K562 (cell line): ENCODE measurements around the gene HSPA4L. TPM values are rescaled to one million over a fixed set of nuclear protein-coding genes. Genes with fewer than 3 reads are reported as not detected.

Experiments
- ARNT ChIP-seq, 2 experiments: fragments of 450-650 bp; IDR thresholded peaks; 2 replicates each; pipeline ENCODE4 v1.6.1; 2016; ENCODE audit warnings: mild to moderate bottlenecking in 1 of 2
- CBX1 ChIP-seq: sonication (generic); IDR thresholded peaks from 2 replicates; pipeline ENCODE4 v1.6.1; 2016; ENCODE audit warnings: antibody characterized with exemption, low read depth, mild to moderate bottlenecking
- CC2D1A ChIP-seq: fragments of 450-650 bp; IDR thresholded peaks from 2 replicates; pipeline ENCODE4 v1.6.1; 2017; ENCODE audit warnings: mild to moderate bottlenecking
- E2F8 ChIP-seq: fragments of 450-650 bp; IDR thresholded peaks from 2 replicates; pipeline ENCODE4 v1.7.1; 2018; ENCODE audit warnings: mild to moderate bottlenecking, low read depth; ENCODE audit not compliant: partially characterized antibody
- PTTG1 ChIP-seq: fragments of 450-650 bp; IDR thresholded peaks from 2 replicates; pipeline ENCODE4 v1.6.1; 2016; ENCODE audit warnings: low read depth, mild to moderate bottlenecking, missing genetic modification characterization, missing compliant biosample characterization
- RAD51 ChIP-seq: fragments of 450-650 bp; IDR thresholded peaks from 2 replicates; pipeline ENCODE4 v1.7.1; 2016; ENCODE audit warnings: low read depth, mild to moderate bottlenecking, borderline replicate concordance
- RFX5 ChIP-seq: IDR thresholded peaks from 2 replicates; pipeline ENCODE4 v1.6.1; 2011; ENCODE audit warnings: low read depth, mild to moderate bottlenecking, improper control_type of control experiment, low read length
- RHOXF2B ChIP-seq: fragments of 250-450 bp; sonication (Bioruptor Pico); conservative IDR thresholded peaks from 2 replicates; pipeline ENCODE4 v1.5.1; 2021
- SMARCC2 ChIP-seq: fragments of 450-650 bp; IDR thresholded peaks from 2 replicates; pipeline ENCODE4 v1.6.1; 2017; ENCODE audit warnings: antibody characterized with exemption, moderate library complexity, mild to moderate bottlenecking, low read depth
- WHSC1 ChIP-seq: IDR thresholded peaks from one replicate; pipeline ENCODE4 v1.6.1; 2012; ENCODE audit warnings: low read length, control low read depth, inconsistent platforms
- ZBTB26 ChIP-seq: fragments of 450-650 bp; formaldehyde crosslinking; IDR thresholded peaks from 2 replicates; pipeline ENCODE4 v1.4.0; 2022; ENCODE audit warnings: missing genetic modification characterization
- ZNF146 ChIP-seq: IDR thresholded peaks from one replicate; pipeline ENCODE4 v1.6.1; 2018; ENCODE audit warnings: missing compliant biosample characterization; ENCODE audit not compliant: unreplicated experiment
- ZNF384 ChIP-seq: IDR thresholded peaks from 2 replicates; pipeline ENCODE4 v1.6.1; 2012; ENCODE audit warnings: low read depth, low read length, improper control_type of control experiment
- ZNF77 ChIP-seq: fragments of 250-450 bp; sonication (Bioruptor Pico); IDR thresholded peaks from 2 replicates; pipeline ENCODE4 v1.5.0; 2020
- polyA plus RNA-seq, 8 experiments: library from polyadenylated mRNA; depleted of rRNA in 4 of 8; stranded (reverse) in 5 of 8; unstranded in 3 of 8; fragments of >200 nt; fragmentation: Nextera tagmentation in 2 of 8; fragmentation: Illumina TruSeq in 1 of 8; extraction: Ambion mirVana in 2 of 8; extraction: Trizol in 1 of 8; gene quantifications; 2 replicates each; pipeline versions ENCODE4 v1.2.1 to v1.2.3, GENCODE V29; 2011 to 2014; ENCODE audit warnings: inconsistent platforms in 1 of 8, missing spikeins in 1 of 8
- total RNA-seq, 7 experiments: library from RNA; depleted of rRNA in 6 of 7; stranded (reverse); fragments of >200 nt in 6 of 7; fragmentation: Illumina TruSeq in 2 of 7; extraction: Trizol in 2 of 7; gene quantifications; 2 replicates each; pipeline versions ENCODE4 v1.2.1 to v1.2.3, GENCODE V29; 2011 to 2021; ENCODE audit warnings: low replicate concordance in 1 of 7
- TF ChIP-seq, protein P1 (sequence below), 3 experiments: IDR thresholded peaks in 2 of 3; conservative IDR thresholded peaks in 1 of 3; 2 replicates each; pipeline ENCODE4 v1.5.1; 2011 to 2012; ENCODE audit warnings: low read length in 3 of 3, mild to moderate bottlenecking in 3 of 3, control low read depth in 2 of 3, improper control_type of control experiment in 1 of 3, inconsistent platforms in 1 of 3, low read depth in 1 of 3, mixed read lengths in 1 of 3, moderate library complexity in 1 of 3; ENCODE audit not compliant: insufficient read depth in 2 of 3

Gene HSPA4L
- total and polyA plus RNA-seq, 9 of the 15 experiments (the other 6 are each of a cell fraction or from before 2014, with no cell fraction given), result 12.3 to 37.0 (median 21.7) TPM

GRCh38 chr4:127748957-127749356, 33.2 kb upstream of the HSPA4L start (continued):
- TF ChIP-seq CC2D1A (0 out of 2 replicates have a peak, but pooled peaks have one; percentile 17), RHOXF2B (CRISPR knock-in tag) (no peak), ZNF146 (CRISPR knock-in tag) (no peak), WHSC1 (no peak), RAD51 (no peak), PTTG1 (tag) (no peak), ZBTB26 (no peak), CBX1 (0 out of 2 replicates have a peak, but pooled peaks have one; percentile 49), SMARCC2 (no peak), ZNF77 (no peak), ZNF384 (0 out of 2 replicates have a peak, but pooled peaks have one; percentile 54), ARNT (IDR thresholded peaks at IDR 0.05) (0 out of 4 replicates have a peak, but pooled peaks of 1 of the 2 experiments have one; percentile 58), E2F8 (no peak), RFX5 (no peak)
- TF ChIP-seq, protein P1, sequence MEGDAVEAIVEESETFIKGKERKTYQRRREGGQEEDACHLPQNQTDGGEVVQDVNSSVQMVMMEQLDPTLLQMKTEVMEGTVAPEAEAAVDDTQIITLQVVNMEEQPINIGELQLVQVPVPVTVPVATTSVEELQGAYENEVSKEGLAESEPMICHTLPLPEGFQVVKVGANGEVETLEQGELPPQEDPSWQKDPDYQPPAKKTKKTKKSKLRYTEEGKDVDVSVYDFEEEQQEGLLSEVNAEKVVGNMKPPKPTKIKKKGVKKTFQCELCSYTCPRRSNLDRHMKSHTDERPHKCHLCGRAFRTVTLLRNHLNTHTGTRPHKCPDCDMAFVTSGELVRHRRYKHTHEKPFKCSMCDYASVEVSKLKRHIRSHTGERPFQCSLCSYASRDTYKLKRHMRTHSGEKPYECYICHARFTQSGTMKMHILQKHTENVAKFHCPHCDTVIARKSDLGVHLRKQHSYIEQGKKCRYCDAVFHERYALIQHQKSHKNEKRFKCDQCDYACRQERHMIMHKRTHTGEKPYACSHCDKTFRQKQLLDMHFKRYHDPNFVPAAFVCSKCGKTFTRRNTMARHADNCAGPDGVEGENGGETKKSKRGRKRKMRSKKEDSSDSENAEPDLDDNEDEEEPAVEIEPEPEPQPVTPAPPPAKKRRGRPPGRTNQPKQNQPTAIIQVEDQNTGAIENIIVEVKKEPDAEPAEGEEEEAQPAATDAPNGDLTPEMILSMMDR (IDR thresholded peaks at IDR 0.05 in 2 of 3, conservative IDR thresholded peaks at IDR 0.05 in 1 of 3; ENCODE audit: insufficient read depth in 2 of 3, low read depth in 1 of 3, low read length in 3 of 3), result no peak
- TF ChIP-seq, all 486 proteins: peak for 18
